ENCODE results near the gene CNPY1. TPM values are rescaled to one million over a fixed set of nuclear protein-coding genes. Genes with fewer than 3 reads are reported as not detected.

Gene CNPY1
- total RNA-seq, 4 donors from 2014 or later: not detected

- DNase-seq: no peak
- Histone ChIP-seq H3K36me3 (no peaks in the 10 kb centered on the region), H3K27ac (no peak overlapping the region), H3K4me3 (no peak overlapping the region), H3K9me3 (no peaks in the 10 kb centered on the region), H3K4me1 (peaks cover 0 to 11% (median 9%) of the 10 kb centered on the region in 4 donors), H3K27me3 (peaks cover 93% of the 10 kb centered on the region)
- TF ChIP-seq, protein P1, sequence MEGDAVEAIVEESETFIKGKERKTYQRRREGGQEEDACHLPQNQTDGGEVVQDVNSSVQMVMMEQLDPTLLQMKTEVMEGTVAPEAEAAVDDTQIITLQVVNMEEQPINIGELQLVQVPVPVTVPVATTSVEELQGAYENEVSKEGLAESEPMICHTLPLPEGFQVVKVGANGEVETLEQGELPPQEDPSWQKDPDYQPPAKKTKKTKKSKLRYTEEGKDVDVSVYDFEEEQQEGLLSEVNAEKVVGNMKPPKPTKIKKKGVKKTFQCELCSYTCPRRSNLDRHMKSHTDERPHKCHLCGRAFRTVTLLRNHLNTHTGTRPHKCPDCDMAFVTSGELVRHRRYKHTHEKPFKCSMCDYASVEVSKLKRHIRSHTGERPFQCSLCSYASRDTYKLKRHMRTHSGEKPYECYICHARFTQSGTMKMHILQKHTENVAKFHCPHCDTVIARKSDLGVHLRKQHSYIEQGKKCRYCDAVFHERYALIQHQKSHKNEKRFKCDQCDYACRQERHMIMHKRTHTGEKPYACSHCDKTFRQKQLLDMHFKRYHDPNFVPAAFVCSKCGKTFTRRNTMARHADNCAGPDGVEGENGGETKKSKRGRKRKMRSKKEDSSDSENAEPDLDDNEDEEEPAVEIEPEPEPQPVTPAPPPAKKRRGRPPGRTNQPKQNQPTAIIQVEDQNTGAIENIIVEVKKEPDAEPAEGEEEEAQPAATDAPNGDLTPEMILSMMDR (IDR thresholded peaks at IDR 0.05): no peak
- TF ChIP-seq POLR2A (IDR thresholded peaks at IDR 0.05): no peak
- TF ChIP-seq EP300 (IDR thresholded peaks at IDR 0.05; ENCODE audit: low read depth): no peak
- no peak for TF ChIP-seq POLR2AphosphoS5 (IDR thresholded peaks at IDR 0.05)
- 69% methylated on average over 6 of the region's 6 CpGs; no CpG with 5 or more reads in 1 of the 2 donors for WGBS, 2 donors (ENCODE audit: low coverage in 1 of 2)
- intact Hi-C loops (cut with DNase I; ENCODE audit: low total_unique reads): no loop called here
- in situ Hi-C loops (cut with MboI; ENCODE audit: low pct_ligation_motif_present in 1 of 4, low pct_unique_long_range_greater_than_20kb in 1 of 4, low sequenced_read_pairs in 3 of 4): no loop called here
Observed at GRCh38 chr7:155530601-155531000, 15.8 kb downstream of the CNPY1 start.

- H3K27ac ChIP-seq: no peak overlapping the region
- no peak for DNase-seq
- no peak overlapping the region for H3K4me3 ChIP-seq
- intact Hi-C loops (cut with DNase I; ENCODE audit: low total_unique reads): no loop called here
- peaks cover 0 to 11% (median 9%) of the 10 kb centered on the region in 4 donors for H3K4me1 ChIP-seq
- in situ Hi-C loops (cut with MboI; ENCODE audit: low pct_ligation_motif_present in 1 of 4, low pct_unique_long_range_greater_than_20kb in 1 of 4, low sequenced_read_pairs in 3 of 4): no loop called here
- WGBS, 2 donors (ENCODE audit: low coverage in 1 of 2): 88 to 93% methylated on average over 8 to 11 of the region's 11 CpGs
- no peaks in the 10 kb centered on the region for H3K36me3 ChIP-seq
- H3K27me3 ChIP-seq: peaks cover 87% of the 10 kb centered on the region
- no peaks in the 10 kb centered on the region for H3K9me3 ChIP-seq
- TF ChIP-seq POLR2A (IDR thresholded peaks at IDR 0.05): no peak
- TF ChIP-seq, protein P1 (IDR thresholded peaks at IDR 0.05): no peak
- no peak for TF ChIP-seq EP300 (IDR thresholded peaks at IDR 0.05; ENCODE audit: low read depth)
- no peak for TF ChIP-seq POLR2AphosphoS5 (IDR thresholded peaks at IDR 0.05)
Observed at GRCh38 chr7:155529845-155530244, 16.5 kb downstream of the CNPY1 start.

DNA sequence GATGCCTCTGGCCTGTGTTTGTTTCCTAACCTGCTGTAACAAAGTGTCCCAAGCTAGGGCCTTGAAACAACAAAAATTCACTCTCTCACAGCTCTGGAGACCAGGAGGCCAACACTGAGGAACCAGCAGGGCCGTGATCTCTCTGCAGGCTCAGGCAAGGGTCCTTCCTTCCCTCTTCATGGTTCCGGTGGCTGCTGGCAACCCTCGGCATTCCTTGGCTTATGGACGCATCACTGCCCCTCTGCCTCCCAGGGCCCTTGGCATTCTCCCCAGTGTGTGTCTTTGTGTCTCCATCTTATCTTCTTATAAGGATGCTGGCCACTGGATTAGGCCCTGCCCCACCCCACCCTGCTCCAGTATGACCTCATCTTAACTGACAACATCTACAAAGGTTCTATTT, 17.0 kb downstream of the CNPY1 start:
- Histone ChIP-seq H3K27me3 (peaks cover 82% of the 10 kb centered on the region), H3K36me3 (no peaks in the 10 kb centered on the region), H3K9me3 (no peaks in the 10 kb centered on the region), H3K4me3 (no peak overlapping the region), H3K4me1 (peaks cover 0 to 11% (median 9%) of the 10 kb centered on the region in 4 donors), H3K27ac (no peak overlapping the region)
- TF ChIP-seq POLR2AphosphoS5 (IDR thresholded peaks at IDR 0.05): no peak
- TF ChIP-seq, protein P1 (IDR thresholded peaks at IDR 0.05): no peak
- TF ChIP-seq POLR2A (IDR thresholded peaks at IDR 0.05): no peak
- no peak for TF ChIP-seq EP300 (IDR thresholded peaks at IDR 0.05; ENCODE audit: low read depth)
- 86 to 100% methylated on average over 1 to 4 of the region's 4 CpGs for WGBS, 2 donors (ENCODE audit: low coverage in 1 of 2)
- intact Hi-C loops (cut with DNase I; ENCODE audit: low total_unique reads): no loop called here
- in situ Hi-C loops (cut with MboI; ENCODE audit: low pct_ligation_motif_present in 1 of 4, low pct_unique_long_range_greater_than_20kb in 1 of 4, low sequenced_read_pairs in 3 of 4): no loop called here
- no peak for DNase-seq

- intact Hi-C loops (cut with DNase I; ENCODE audit: low total_unique reads): no loop called here
- in situ Hi-C loops (cut with MboI; ENCODE audit: low pct_ligation_motif_present in 1 of 4, low pct_unique_long_range_greater_than_20kb in 1 of 4, low sequenced_read_pairs in 3 of 4): no loop called here
- WGBS, 2 donors (ENCODE audit: low coverage in 1 of 2): 78 to 92% methylated on average over 2 to 7 of the region's 7 CpGs
- Histone ChIP-seq H3K27ac (no peak overlapping the region), H3K4me1 (no peaks in the 10 kb centered on the region), H3K27me3 (peaks cover 80% of the 10 kb centered on the region), H3K4me3 (no peak overlapping the region), H3K36me3 (no peaks in the 10 kb centered on the region), H3K9me3 (no peaks in the 10 kb centered on the region)
- TF ChIP-seq POLR2AphosphoS5 (IDR thresholded peaks at IDR 0.05): no peak
- no peak for TF ChIP-seq EP300 (IDR thresholded peaks at IDR 0.05; ENCODE audit: low read depth)
- no peak for TF ChIP-seq POLR2A (IDR thresholded peaks at IDR 0.05)
- TF ChIP-seq, protein P1 (IDR thresholded peaks at IDR 0.05): no peak
- DNase-seq: no peak
Observed at GRCh38 chr7:155527664-155528063, 18.7 kb downstream of the CNPY1 start.
